NT2/D1 (cell line): ENCODE data around the gene LSAMP.

ENCODE experiments used
- YY1 ChIP-seq: IDR thresholded peaks from 2 replicates; pipeline ENCODE4 v1.6.1; 2011; ENCODE audit not compliant: insufficient read length, insufficient read depth
- ZNF274 ChIP-seq: IDR thresholded peaks from 2 replicates; pipeline ENCODE4 v1.6.1; 2011; ENCODE audit warnings: mild to moderate bottlenecking, low read depth, low read length

DNA sequence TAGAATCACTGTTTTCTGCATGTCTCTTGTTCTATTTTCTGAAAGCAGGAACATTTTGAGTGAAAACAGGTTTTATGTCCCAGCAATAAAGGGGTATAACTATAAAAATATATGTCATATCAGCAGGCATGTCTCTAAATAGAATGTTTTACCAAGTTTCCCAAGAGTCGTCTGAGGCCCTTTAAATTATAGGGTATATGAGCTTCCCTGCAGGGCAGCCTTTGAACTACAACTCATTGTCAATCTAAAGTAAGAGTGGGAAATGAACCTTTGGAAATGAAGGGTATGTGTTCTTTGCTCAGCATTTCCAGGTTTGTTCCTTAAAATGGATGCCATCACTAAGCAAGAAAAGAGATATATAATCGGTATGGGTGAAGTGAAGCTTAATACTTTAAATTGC, 138.6 kb downstream of the LSAMP start:
- TF ChIP-seq YY1 (no peak), ZNF274 (no peak)
